HCT116 (cell line): ENCODE results near the gene PHKB. TPM values are rescaled to one million over a fixed set of nuclear protein-coding genes. Genes with fewer than 3 reads are reported as not detected.
A peak's percentile ranks its signal among the peaks of the same experiment; 100 is the strongest.

Experiments used
- ATAC-seq: fragments of 200-7000 bp; cut with Tn5 transposase; 2 replicates; pipeline ENCODE4 v1.9.1; 2020; ENCODE audit warnings: mild to moderate bottlenecking, moderate library complexity
- BruUV-seq: library from RNA; stranded (reverse); fragments of 400-500 nt; replicated peaks from 2 replicates; lab custom pipeline; 2021; lab: Mats Ljungman, UMichigan
- CTCF ChIA-PET: fragments of 300-600 bp; sonication (Branson Sonifier 250); formaldehyde crosslinking; loops from one replicate; lab custom pipeline; 2021; ENCODE audit warnings: antibody characterized with exemption; lab: Charles Lee
- POLR2A ChIA-PET: fragments of 300-600, 350-600 bp; sonication (Branson Sonifier 250); formaldehyde crosslinking; loops from one replicate; lab custom pipeline; 2021; ENCODE audit warnings: antibody characterized with exemption; lab: Charles Lee
- RAD21 ChIA-PET, 2 experiments: fragments of 300-600 bp; sonication (Branson Sonifier 250); formaldehyde crosslinking; loops; one replicate each; lab custom pipeline; 2023; ENCODE audit warnings: low total read pairs in 2 of 2; ENCODE audit not compliant: uncharacterized antibody in 2 of 2, unreplicated experiment in 2 of 2, low non-redundant PET in 1 of 2; lab: Charles Lee
- DNase-seq: peaks from one replicate; pipeline ENCODE4 v3.0.0-alpha.2; 2010; ENCODE audit warnings: low read depth, low spot score
- H2AFZ ChIP-seq: fragments of 200-600 bp; shearing (Covaris generic), sonication (generic); 2 replicates; pipeline ENCODE4 v1.6.1; 2017; ENCODE audit warnings: low read depth, mixed run types, mixed read lengths, antibody characterized with exemption, low read length; ENCODE audit not compliant: poor library complexity, severe bottlenecking
- H3K27ac ChIP-seq: 2 replicates; pipeline ENCODE4 v1.5.1; 2012; ENCODE audit warnings: low read depth, low read length
- H3K27me3 ChIP-seq: fragments of 200-600 bp; sonication (generic); 2 replicates; pipeline ENCODE4 v1.6.1; 2016; ENCODE audit warnings: mixed run types, low read length, mixed read lengths; ENCODE audit not compliant: insufficient read depth
- H3K36me3 ChIP-seq, 2 experiments: fragments of 200-500 bp in 1 of 2; fragments of 200-600 bp in 1 of 2; sonication (Bioruptor generic) in 1 of 2; sonication (generic) in 1 of 2; 2 replicates each; pipeline versions ENCODE4 v1.5.1 to v1.6.1; 2014 to 2016; ENCODE audit warnings: low read length in 2 of 2, inconsistent platforms in 1 of 2, mixed read lengths in 1 of 2, mixed run types in 1 of 2; ENCODE audit not compliant: insufficient read depth in 2 of 2, control insufficient read depth in 1 of 2
- H3K4me1 ChIP-seq, 2 experiments: fragments of 200-600 bp in 1 of 2; sonication (generic) in 1 of 2; 2 replicates each; pipeline versions ENCODE4 v1.5.1 to v1.6.1; 2012 to 2017; ENCODE audit warnings: low read length in 2 of 2, inconsistent platforms in 1 of 2, mild to moderate bottlenecking in 1 of 2, mixed read lengths in 1 of 2, mixed run types in 1 of 2, moderate library complexity in 1 of 2; ENCODE audit not compliant: insufficient read depth in 2 of 2, control insufficient read depth in 1 of 2
- H3K4me2 ChIP-seq: fragments of 200-600 bp; sonication (generic); 2 replicates; pipeline ENCODE4 v1.6.1; 2017; ENCODE audit warnings: mixed run types, low read length, mixed read lengths
- H3K4me3 ChIP-seq, 2 experiments: fragments of 200-600 bp in 1 of 2; sonication (generic) in 1 of 2; replicated peaks in 1 of 2; 2 replicates each; pipeline ENCODE4 v1.5.1; 2011 to 2016; ENCODE audit warnings: low read length in 2 of 2, control low read depth in 1 of 2, low read depth in 1 of 2, mild to moderate bottlenecking in 1 of 2, mixed read lengths in 1 of 2, mixed run types in 1 of 2
- H3K79me2 ChIP-seq: fragments of 200-600 bp; sonication (generic); 2 replicates; pipeline ENCODE4 v1.6.1; 2017; ENCODE audit warnings: mild to moderate bottlenecking, mixed run types, low read length, moderate library complexity, mixed read lengths; ENCODE audit not compliant: insufficient read depth
- H3K9ac ChIP-seq: fragments of 200-600 bp; sonication (generic); 2 replicates; pipeline ENCODE4 v1.6.1; 2016; ENCODE audit warnings: low read length, mixed read lengths
- H3K9me2 ChIP-seq: fragments of 200-600 bp; sonication (generic), shearing (Covaris generic); 2 replicates; pipeline ENCODE4 v1.6.1; 2017; ENCODE audit warnings: mixed run types, mild to moderate bottlenecking, moderate library complexity; ENCODE audit not compliant: insufficient read depth
- H3K9me3 ChIP-seq, 2 experiments: fragments of 200-500 bp in 1 of 2; fragments of 200-600 bp in 1 of 2; sonication (Bioruptor generic) in 1 of 2; sonication (generic) in 1 of 2; 2 replicates each; pipeline ENCODE4 v1.6.1; 2014 to 2017; ENCODE audit warnings: low read length in 2 of 2, mixed read lengths in 2 of 2, inconsistent platforms in 1 of 2, low read depth in 1 of 2, mild to moderate bottlenecking in 1 of 2, mixed run types in 1 of 2, moderate library complexity in 1 of 2; ENCODE audit not compliant: control insufficient read depth in 1 of 2, insufficient read depth in 1 of 2
- H4K20me1 ChIP-seq: fragments of 200-600 bp; sonication (generic), shearing (Covaris generic); 2 replicates; pipeline ENCODE4 v1.6.1; 2017; ENCODE audit warnings: mixed run types, mild to moderate bottlenecking, moderate library complexity; ENCODE audit not compliant: insufficient read depth
- CBX3 ChIP-seq: IDR thresholded peaks from 2 replicates; pipeline ENCODE4 v1.6.1; 2012; ENCODE audit warnings: low read depth
- CEBPB ChIP-seq: IDR thresholded peaks from 2 replicates; pipeline ENCODE4 v1.6.1; 2012; ENCODE audit warnings: low read depth
- CTCF ChIP-seq, 3 experiments: fragments of 200-600 bp in 1 of 3; sonication (generic) in 1 of 3; IDR thresholded peaks in 2 of 3; conservative IDR thresholded peaks in 1 of 3; 2 replicates each; pipeline ENCODE4 v1.5.1; 2012 to 2017; ENCODE audit warnings: low read depth in 2 of 3, low read length in 2 of 3, antibody characterized with exemption in 1 of 3, borderline replicate concordance in 1 of 3, control low read depth in 1 of 3, mild to moderate bottlenecking in 1 of 3, mixed read lengths in 1 of 3, mixed run types in 1 of 3, moderate library complexity in 1 of 3; ENCODE audit not compliant: insufficient read depth in 1 of 3
- EZH2phosphoT487 ChIP-seq: fragments of 200-600 bp; IDR thresholded peaks from 2 replicates; pipeline ENCODE4 v1.6.1; 2018; ENCODE audit warnings: antibody characterized with exemption, borderline replicate concordance
- JUND ChIP-seq: IDR thresholded peaks from 2 replicates; pipeline ENCODE4 v1.6.1; 2012
- POLR2A ChIP-seq: IDR thresholded peaks from 2 replicates; pipeline ENCODE4 v1.7.0; 2011; ENCODE audit warnings: borderline replicate concordance; ENCODE audit not compliant: insufficient read depth, insufficient read length; ENCODE audit errors: extremely low read depth
- POLR2AphosphoS5 ChIP-seq: IDR thresholded peaks from 2 replicates; pipeline ENCODE4 v1.6.1; 2011; ENCODE audit warnings: mild to moderate bottlenecking, low read depth, low read length, moderate library complexity
- REST ChIP-seq: IDR thresholded peaks from 2 replicates; pipeline ENCODE4 v1.6.1; 2012; ENCODE audit warnings: low read depth
- SIN3A ChIP-seq: IDR thresholded peaks from 2 replicates; pipeline ENCODE4 v1.6.1; 2012; ENCODE audit warnings: low read depth
- SRF ChIP-seq: IDR thresholded peaks from 2 replicates; pipeline ENCODE4 v1.6.1; 2012; ENCODE audit warnings: low read depth
- ZBTB33 ChIP-seq: IDR thresholded peaks from 2 replicates; pipeline ENCODE4 v1.6.1; 2011; ENCODE audit warnings: mild to moderate bottlenecking, low read length, moderate library complexity; ENCODE audit not compliant: insufficient replicate concordance; ENCODE audit errors: extremely low read depth
- ZNF274 ChIP-seq: fragments of 200-500 bp; sonication (Bioruptor generic); IDR thresholded peaks from 2 replicates; pipeline ENCODE4 v1.6.1; 2014; ENCODE audit warnings: mild to moderate bottlenecking, low read depth, low read length, inconsistent platforms
- intact Hi-C: fragments of 100-400 bp; cut with micrococcal nuclease; formaldehyde crosslinking; loops from 2 replicates; pipeline ENCODE4 v1.10.0; 2022
- total RNA-seq: library from RNA; stranded (reverse); gene quantifications from one replicate; pipeline ENCODE4 v1.2.1, GENCODE V29; 2021; ENCODE audit not compliant: unreplicated experiment

PHKB gene
- total RNA-seq, 1 experiment from 2014 or later, result 30.5 TPM

DNA sequence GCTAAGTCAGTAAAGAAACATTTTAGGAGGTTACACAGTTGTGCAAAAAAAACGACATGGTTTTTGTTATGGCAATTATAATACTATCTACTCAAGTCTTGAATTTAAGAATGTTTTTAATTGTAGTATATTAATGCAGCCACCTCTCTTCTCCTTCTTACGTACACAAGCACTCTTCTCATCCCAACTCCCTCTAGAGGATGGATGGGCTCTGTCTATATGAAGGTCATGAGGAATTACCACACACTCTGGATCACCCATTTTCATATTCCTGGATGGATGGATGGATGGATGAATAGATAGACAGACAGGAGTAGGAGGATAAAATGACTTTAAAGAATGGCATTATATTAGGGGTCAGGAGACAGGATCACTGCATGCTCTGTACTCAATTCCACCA is 120.0 kb downstream of the PHKB start:
- Histone ChIP-seq H3K9ac (no peak overlapping the region), H3K4me3 (no peak overlapping the region), H3K27me3 (no peaks in the 10 kb centered on the region), H3K79me2 (no peaks in the 10 kb centered on the region), H3K36me3 (no peaks in the 10 kb centered on the region; a peak in 1 of 4 replicates), H2AFZ (no peak overlapping the region), H3K9me3 (no peaks in the 10 kb centered on the region), H3K27ac (no peak overlapping the region), H3K4me2 (no peak overlapping the region), H3K9me2 (no peaks in the 10 kb centered on the region; the same call in 1 of the 2 replicates), H4K20me1 (no peaks in the 10 kb centered on the region), H3K4me1 (no peaks in the 10 kb centered on the region)
- ATAC-seq (no peak), DNase-seq (no peak)
- CTCF ChIA-PET, result no interaction called here
- RAD21 ChIA-PET, result no interaction called here
- intact Hi-C loops, result no loop called here
- TF ChIP-seq CTCF (IDR thresholded peaks at IDR 0.05 in 2 of 3, conservative IDR thresholded peaks at IDR 0.05 in 1 of 3; ENCODE audit: borderline replicate concordance in 1 of 3, insufficient read depth in 1 of 3, low read depth in 2 of 3, low read length in 2 of 3) (peak in 2 of 3 experiments; percentile 15 to 27; a peak in 1 of 6 replicates), CEBPB (no peak)
- POLR2A ChIA-PET, result no interaction called here
- no TSS peak for BruUV-seq

- Histone ChIP-seq H3K9me2 (no peaks in the 10 kb centered on the region; the same call in 1 of the 2 replicates), H4K20me1 (no peaks in the 10 kb centered on the region), H3K27me3 (no peaks in the 10 kb centered on the region), H2AFZ (no peak overlapping the region), H3K4me1 (no peaks in the 10 kb centered on the region), H3K4me2 (no peak overlapping the region), H3K27ac (no peak overlapping the region), H3K9me3 (no peaks in the 10 kb centered on the region), H3K79me2 (no peaks in the 10 kb centered on the region), H3K9ac (no peak overlapping the region), H3K36me3 (no peaks in the 10 kb centered on the region; a peak in 1 of 4 replicates), H3K4me3 (no peak overlapping the region)
- BruUV-seq, result no TSS peak
- ChIA-PET POLR2A (no interaction called here), RAD21 (no interaction called here), CTCF (no interaction called here)
- intact Hi-C loops, result no loop called here
- DNase-seq (no peak), ATAC-seq (no peak)
- TF ChIP-seq SRF (no peak), EZH2phosphoT487 (no peak), SIN3A (no peak), CBX3 (no peak), POLR2A (no peak), ZNF274 (no peak), REST (no peak), JUND (no peak), ZBTB33 (no peak), POLR2AphosphoS5 (no peak)
These were observed 123.5 kb downstream of the PHKB start for GRCh38 chr16:47584464-47585225.
